ENCODE results near the gene HECA. TPM values are rescaled to one million over a fixed set of nuclear protein-coding genes. Genes with fewer than 3 reads are reported as not detected.
A peak's percentile ranks its signal among the peaks of the same experiment; 100 is the strongest.

The HECA gene
- polyA plus RNA-seq, 4 donors: 11.6 to 33.9 (median 17.0) TPM

DNA sequence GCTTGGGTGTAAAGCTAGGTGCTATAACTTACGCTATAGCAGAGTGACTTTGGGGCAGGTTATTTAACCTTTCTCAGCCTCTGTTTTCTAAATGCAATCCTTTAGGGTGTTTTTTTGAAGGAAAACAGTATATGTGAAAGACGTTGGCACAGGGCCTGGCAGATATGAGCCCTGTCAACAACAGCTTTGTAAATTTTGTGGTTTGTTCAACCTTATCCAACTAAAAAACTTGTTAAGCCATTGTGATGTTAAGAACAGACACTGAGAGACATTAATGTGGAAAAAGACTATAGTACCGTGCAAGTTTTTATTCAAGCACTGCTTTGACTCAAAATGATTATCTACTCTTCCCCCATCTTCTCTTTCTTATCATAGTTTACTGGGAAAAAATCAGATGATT, 8.2 kb downstream of the HECA start:
- 68 to 80% (median 77%) methylated on average over 3 of the region's 3 CpGs for WGBS, 3 donors
- Histone ChIP-seq H3K27me3 (ENCODE audit: control insufficient read depth in 3 of 3, insufficient read depth in 3 of 3, low read length in 3 of 3) (no peaks in the 10 kb centered on the region), H3K4me1 (ENCODE audit: control insufficient read depth in 3 of 3, insufficient read depth in 2 of 3, low read depth in 1 of 3, low read length in 2 of 3) (peaks cover 6 to 24% (median 10%) of the 10 kb centered on the region in 3 donors), H3K27ac (ENCODE audit: low read depth in 1 of 3, low read length in 2 of 3) (no peak overlapping the region), H3K9me3 (ENCODE audit: control insufficient read depth in 2 of 2, insufficient read depth in 1 of 2, low read depth in 1 of 2, low read length in 1 of 2) (peaks cover 0 to 4% of the 10 kb centered on the region in 2 donors), H3K36me3 (ENCODE audit: control insufficient read depth in 3 of 3, insufficient read depth in 2 of 3, low read depth in 1 of 3, low read length in 3 of 3) (peaks cover 0 to 6% (median 2%) of the 10 kb centered on the region in 3 donors), H3K4me3 (ENCODE audit: low read depth in 1 of 3, low read length in 3 of 3) (no peak overlapping the region)
- FAIRE-seq: no peak
- no peak for DNase-seq

DNA sequence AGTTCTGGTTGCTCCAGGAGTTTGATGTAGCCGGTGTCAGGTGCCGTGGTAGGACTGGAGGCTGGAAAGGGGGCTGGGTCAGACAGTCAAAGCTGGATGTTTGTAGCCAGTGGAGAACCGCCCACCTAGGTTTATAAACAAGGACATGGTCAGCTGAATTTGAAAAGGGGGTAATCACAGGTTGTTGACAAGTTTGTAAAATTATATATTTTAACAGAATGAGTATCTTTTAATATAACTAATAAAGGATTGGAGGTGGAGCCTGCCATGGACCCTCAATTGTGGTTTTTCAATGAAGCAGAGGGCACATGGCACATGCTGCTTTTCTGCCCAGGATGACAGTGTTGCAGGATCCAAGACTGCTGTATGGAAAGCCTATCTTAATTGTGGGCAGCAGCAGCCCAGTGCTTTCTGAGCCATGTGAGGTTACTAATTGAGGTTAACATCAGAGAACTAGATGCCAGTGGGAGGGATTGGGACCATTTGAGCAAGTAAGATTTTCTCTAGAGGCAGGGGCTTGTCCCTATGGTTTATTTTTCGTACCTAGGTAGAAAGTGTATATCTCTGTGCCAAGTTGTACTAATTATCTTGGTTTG, 9.7 kb downstream of the HECA start:
- FAIRE-seq (no peak), DNase-seq (no peak)

DNA sequence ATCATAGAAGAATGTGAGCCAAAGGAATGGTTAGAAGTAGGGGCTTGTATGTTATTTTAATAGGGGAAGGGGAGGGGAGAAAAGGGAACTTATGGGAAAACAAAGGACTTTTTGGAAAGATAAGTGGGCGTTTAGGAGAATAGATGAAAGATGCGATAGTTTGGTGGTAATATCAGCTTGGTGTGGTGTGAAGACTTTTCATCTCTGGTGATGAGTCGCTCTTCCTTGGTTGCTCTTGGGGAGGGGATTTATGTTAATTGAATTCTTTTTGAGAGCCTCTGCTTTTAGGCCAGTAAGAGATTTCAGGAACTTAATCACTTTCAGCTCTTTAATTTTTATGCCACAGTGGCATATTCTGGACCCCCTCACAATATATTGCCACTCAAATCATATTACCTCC, 10.8 kb downstream of the HECA start:
- no peak overlapping the region for H3K4me3 ChIP-seq (ENCODE audit: low read depth in 1 of 3, low read length in 3 of 3)
- 68 to 86% (median 75%) methylated on average over 3 of the region's 3 CpGs for WGBS, 3 donors
- H3K4me1 ChIP-seq (ENCODE audit: control insufficient read depth in 3 of 3, insufficient read depth in 2 of 3, low read depth in 1 of 3, low read length in 2 of 3): peaks cover 11 to 30% (median 14%) of the 10 kb centered on the region in 3 donors
- peaks cover 0 to 4% of the 10 kb centered on the region in 2 donors for H3K9me3 ChIP-seq (ENCODE audit: control insufficient read depth in 2 of 2, insufficient read depth in 1 of 2, low read depth in 1 of 2, low read length in 1 of 2)
- H3K36me3 ChIP-seq (ENCODE audit: control insufficient read depth in 3 of 3, insufficient read depth in 2 of 3, low read depth in 1 of 3, low read length in 3 of 3): peaks cover 0 to 5% (median 2%) of the 10 kb centered on the region in 3 donors
- no peak for DNase-seq
- H3K27me3 ChIP-seq (ENCODE audit: control insufficient read depth in 3 of 3, insufficient read depth in 3 of 3, low read length in 3 of 3): no peaks in the 10 kb centered on the region
- FAIRE-seq: no peak
- no peak overlapping the region for H3K27ac ChIP-seq (ENCODE audit: low read depth in 1 of 3, low read length in 2 of 3)

More for the DNA sequence above, 9.7 kb downstream of the HECA start:
- H3K4me1 ChIP-seq (ENCODE audit: control insufficient read depth in 3 of 3, insufficient read depth in 2 of 3, low read depth in 1 of 3, low read length in 2 of 3): peaks cover 8 to 27% (median 10%) of the 10 kb centered on the region in 3 donors
- H3K27ac ChIP-seq (ENCODE audit: low read depth in 1 of 3, low read length in 2 of 3): no peak overlapping the region
- H3K4me3 ChIP-seq (ENCODE audit: low read depth in 1 of 3, low read length in 3 of 3): no peak overlapping the region
- H3K9me3 ChIP-seq (ENCODE audit: control insufficient read depth in 2 of 2, insufficient read depth in 1 of 2, low read depth in 1 of 2, low read length in 1 of 2): peaks cover 0 to 4% of the 10 kb centered on the region in 2 donors
- WGBS, 3 donors: 77 to 93% (median 82%) methylated on average over 4 of the region's 4 CpGs
- peaks cover 0 to 6% (median 2%) of the 10 kb centered on the region in 3 donors for H3K36me3 ChIP-seq (ENCODE audit: control insufficient read depth in 3 of 3, insufficient read depth in 2 of 3, low read depth in 1 of 3, low read length in 3 of 3)
- no peaks in the 10 kb centered on the region for H3K27me3 ChIP-seq (ENCODE audit: control insufficient read depth in 3 of 3, insufficient read depth in 3 of 3, low read length in 3 of 3)

GRCh38 chr6:139146317-139146726, 11.4 kb downstream of the HECA start:
- FAIRE-seq: no peak

DNA sequence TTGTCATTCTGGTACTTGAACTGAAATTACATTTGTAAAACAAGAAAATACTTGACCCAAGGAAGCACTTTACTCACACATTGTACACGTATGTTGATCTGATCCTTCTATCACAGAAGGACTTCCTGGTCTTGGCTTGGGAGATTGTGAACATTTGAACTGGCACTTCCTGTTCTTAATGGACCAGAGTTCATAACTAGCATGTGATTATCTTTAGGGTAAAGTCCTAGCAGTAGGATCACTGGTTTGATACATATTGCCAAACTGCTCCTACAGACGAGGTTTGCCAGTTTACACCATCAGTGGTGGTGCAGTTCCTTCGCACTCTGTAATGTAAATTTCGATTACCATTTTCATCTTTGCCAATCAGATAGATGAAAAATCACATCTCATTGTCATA, 12.7 kb downstream of the HECA start:
- peak; percentile 89 to 97 for DNase-seq
- H3K4me1 ChIP-seq (ENCODE audit: control insufficient read depth in 3 of 3, insufficient read depth in 2 of 3, low read depth in 1 of 3, low read length in 2 of 3): peaks cover 12 to 39% (median 31%) of the 10 kb centered on the region in 3 donors
- 12 to 58% (median 30%) methylated on average over 4 of the region's 4 CpGs for WGBS, 3 donors
- no peak overlapping the region for H3K4me3 ChIP-seq (ENCODE audit: low read depth in 1 of 3, low read length in 3 of 3)
- H3K9me3 ChIP-seq (ENCODE audit: control insufficient read depth in 2 of 2, insufficient read depth in 1 of 2, low read depth in 1 of 2, low read length in 1 of 2): no peaks in the 10 kb centered on the region
- peak; percentile 65 for FAIRE-seq
- H3K36me3 ChIP-seq (ENCODE audit: control insufficient read depth in 3 of 3, insufficient read depth in 2 of 3, low read depth in 1 of 3, low read length in 3 of 3): no peaks in the 10 kb centered on the region
- H3K27me3 ChIP-seq (ENCODE audit: control insufficient read depth in 3 of 3, insufficient read depth in 3 of 3, low read length in 3 of 3): no peaks in the 10 kb centered on the region
- H3K27ac ChIP-seq (ENCODE audit: low read depth in 1 of 3, low read length in 2 of 3): peak overlapping the region; percentile 78 to 86 (median 83)

More at GRCh38 chr6:139146317-139146726, 11.4 kb downstream of the HECA start:
- peaks cover 0 to 2% (median 2%) of the 10 kb centered on the region in 3 donors for H3K36me3 ChIP-seq (ENCODE audit: control insufficient read depth in 3 of 3, insufficient read depth in 2 of 3, low read depth in 1 of 3, low read length in 3 of 3)
- no peak overlapping the region for H3K27ac ChIP-seq (ENCODE audit: low read depth in 1 of 3, low read length in 2 of 3)
- H3K4me3 ChIP-seq (ENCODE audit: low read depth in 1 of 3, low read length in 3 of 3): no peak overlapping the region
- peaks cover 0 to 4% of the 10 kb centered on the region in 2 donors for H3K9me3 ChIP-seq (ENCODE audit: control insufficient read depth in 2 of 2, insufficient read depth in 1 of 2, low read depth in 1 of 2, low read length in 1 of 2)
- no peaks in the 10 kb centered on the region for H3K27me3 ChIP-seq (ENCODE audit: control insufficient read depth in 3 of 3, insufficient read depth in 3 of 3, low read length in 3 of 3)
- peaks cover 13 to 35% (median 20%) of the 10 kb centered on the region in 3 donors for H3K4me1 ChIP-seq (ENCODE audit: control insufficient read depth in 3 of 3, insufficient read depth in 2 of 3, low read depth in 1 of 3, low read length in 2 of 3)
- WGBS, 3 donors: 75 to 82% (median 81%) methylated on average over 5 of the region's 5 CpGs
- no peak for DNase-seq

DNA sequence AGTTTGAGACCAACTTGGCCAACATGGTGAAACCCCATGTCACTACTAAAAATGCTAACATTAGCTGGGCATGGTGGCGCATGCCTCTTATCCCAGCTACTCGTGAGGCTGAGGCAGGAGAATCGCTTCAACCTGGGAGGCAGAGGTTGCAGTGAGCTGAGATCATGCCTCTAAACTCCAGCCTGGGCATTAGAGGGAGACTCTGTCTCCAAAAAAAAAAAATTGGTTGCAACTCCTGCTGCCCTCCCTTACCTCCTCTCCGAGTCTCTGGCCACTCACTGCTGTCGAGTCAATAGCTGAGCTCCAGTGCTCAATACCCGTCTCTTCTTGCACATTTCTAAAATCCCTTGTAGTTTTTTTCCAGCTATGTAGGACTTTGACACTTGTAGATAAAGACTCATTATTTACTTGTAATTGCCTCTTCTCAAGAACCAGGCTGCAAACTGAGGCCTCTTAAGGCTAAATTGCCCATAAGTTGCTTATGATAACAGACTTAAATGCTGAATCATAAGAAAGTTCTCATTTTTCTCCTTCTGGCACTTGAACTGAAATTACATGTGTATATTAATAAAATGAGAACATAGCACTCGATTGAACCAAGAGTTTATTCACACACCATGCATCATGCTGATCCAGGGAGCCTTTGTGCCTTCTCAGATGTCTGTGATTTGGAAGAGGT, 13.8 kb downstream of the HECA start:
- H3K36me3 ChIP-seq (ENCODE audit: control insufficient read depth in 3 of 3, insufficient read depth in 2 of 3, low read depth in 1 of 3, low read length in 3 of 3): no peaks in the 10 kb centered on the region
- peaks cover 14 to 42% (median 41%) of the 10 kb centered on the region in 3 donors for H3K4me1 ChIP-seq (ENCODE audit: control insufficient read depth in 3 of 3, insufficient read depth in 2 of 3, low read depth in 1 of 3, low read length in 2 of 3)
- 17 to 54% (median 43%) methylated on average over 7 of the region's 7 CpGs for WGBS, 3 donors
- peak overlapping the region; percentile 71 to 86 (median 71) for H3K27ac ChIP-seq (ENCODE audit: low read depth in 1 of 3, low read length in 2 of 3)
- H3K27me3 ChIP-seq (ENCODE audit: control insufficient read depth in 3 of 3, insufficient read depth in 3 of 3, low read length in 3 of 3): no peaks in the 10 kb centered on the region
- H3K4me3 ChIP-seq (ENCODE audit: low read depth in 1 of 3, low read length in 3 of 3): peak overlapping the region in 2 of 3 donors; percentile 24 to 34
- peak; percentile 83 to 86 for DNase-seq
- FAIRE-seq: no peak
- no peaks in the 10 kb centered on the region for H3K9me3 ChIP-seq (ENCODE audit: control insufficient read depth in 2 of 2, insufficient read depth in 1 of 2, low read depth in 1 of 2, low read length in 1 of 2)

- Histone ChIP-seq H3K27ac (ENCODE audit: low read depth in 1 of 3, low read length in 2 of 3) (peak overlapping the region; percentile 41 to 72 (median 70)), H3K36me3 (ENCODE audit: control insufficient read depth in 3 of 3, insufficient read depth in 2 of 3, low read depth in 1 of 3, low read length in 3 of 3) (no peaks in the 10 kb centered on the region), H3K4me3 (ENCODE audit: low read depth in 1 of 3, low read length in 3 of 3) (no peak overlapping the region), H3K27me3 (ENCODE audit: control insufficient read depth in 3 of 3, insufficient read depth in 3 of 3, low read length in 3 of 3) (no peaks in the 10 kb centered on the region), H3K9me3 (ENCODE audit: control insufficient read depth in 2 of 2, insufficient read depth in 1 of 2, low read depth in 1 of 2, low read length in 1 of 2) (no peaks in the 10 kb centered on the region), H3K4me1 (ENCODE audit: control insufficient read depth in 3 of 3, insufficient read depth in 2 of 3, low read depth in 1 of 3, low read length in 2 of 3) (peaks cover 14 to 46% (median 39%) of the 10 kb centered on the region in 3 donors)
- DNase-seq (no peak), FAIRE-seq (no peak)
- 13 to 43% (median 33%) methylated on average over 5 of the region's 5 CpGs for WGBS, 3 donors
Measured at GRCh38 chr6:139149383-139149782, 14.5 kb downstream of the HECA start.

GRCh38 chr6:139150920-139151319, 16.0 kb downstream of the HECA start:
- H3K27me3 ChIP-seq (ENCODE audit: control insufficient read depth in 3 of 3, insufficient read depth in 3 of 3, low read length in 3 of 3): no peaks in the 10 kb centered on the region
- H3K27ac ChIP-seq (ENCODE audit: low read depth in 1 of 3, low read length in 2 of 3): peak overlapping the region in 1 of 3 donors; percentile 35
- H3K36me3 ChIP-seq (ENCODE audit: control insufficient read depth in 3 of 3, insufficient read depth in 2 of 3, low read depth in 1 of 3, low read length in 3 of 3): no peaks in the 10 kb centered on the region
- H3K9me3 ChIP-seq (ENCODE audit: control insufficient read depth in 2 of 2, insufficient read depth in 1 of 2, low read depth in 1 of 2, low read length in 1 of 2): no peaks in the 10 kb centered on the region
- peaks cover 12 to 46% (median 36%) of the 10 kb centered on the region in 3 donors for H3K4me1 ChIP-seq (ENCODE audit: control insufficient read depth in 3 of 3, insufficient read depth in 2 of 3, low read depth in 1 of 3, low read length in 2 of 3)
- peak in 1 of 2 donors; percentile 41 for DNase-seq
- FAIRE-seq: no peak
- H3K4me3 ChIP-seq (ENCODE audit: low read depth in 1 of 3, low read length in 3 of 3): no peak overlapping the region
- WGBS, 3 donors: 54 to 75% (median 58%) methylated on average over 3 of the region's 3 CpGs
